ENCODE data around the gene FOXB2.
"Not testable (repeated sequence)": the region's sequence is repeated elsewhere in the genome, so short reads cannot be mapped to it uniquely, and the experiment has no call there.

The FOXB2 gene

GRCh38 chr9:77019236-77019925 is at the start of gene FOXB2:
Gene FOXB2, plus strand, starts transcription at chr9:77019655. Its CDS starts 0 bp downstream, at chr9:77019655.
- DNase-seq, result no peak

GRCh38 chr9:76969716-76970115 is 49.7 kb upstream of the FOXB2 start:
- DNase-seq, result no peak

GRCh38 chr9:76978831-76979230 is 40.6 kb upstream of the FOXB2 start:
- DNase-seq, result not testable (repeated sequence)

GRCh38 chr9:76980566-76980965 is 38.9 kb upstream of the FOXB2 start:
- no peak for DNase-seq

GRCh38 chr9:76984486-76984885 is 35.0 kb upstream of the FOXB2 start:
- DNase-seq, result no peak

- no peak for DNase-seq
Measured at GRCh38 chr9:76985581-76985980, 33.9 kb upstream of the FOXB2 start.

- DNase-seq, result no peak
Measured at GRCh38 chr9:76987594-76988200, 31.8 kb upstream of the FOXB2 start.

- no peak for DNase-seq
Measured at GRCh38 chr9:76988941-76989340, 30.5 kb upstream of the FOXB2 start.

- DNase-seq, result no peak
Measured at GRCh38 chr9:76989501-76989900, 30.0 kb upstream of the FOXB2 start.

- no peak for DNase-seq
Measured at GRCh38 chr9:76996700-76997099, 22.8 kb upstream of the FOXB2 start.

- no peak for DNase-seq
Measured at GRCh38 chr9:76999261-76999660, 20.2 kb upstream of the FOXB2 start.

- no peak for DNase-seq
Measured at GRCh38 chr9:77000330-77000729, 19.1 kb upstream of the FOXB2 start.

GRCh38 chr9:77003366-77003765 is 16.1 kb upstream of the FOXB2 start:
- DNase-seq, result no peak

- DNase-seq, result no peak
Measured at GRCh38 chr9:77005216-77005615, 14.2 kb upstream of the FOXB2 start.

- DNase-seq, result no peak
Measured at GRCh38 chr9:77010527-77010926, 8.9 kb upstream of the FOXB2 start.

- peak; percentile 61 for DNase-seq
Measured at GRCh38 chr9:77011973-77012821, 7.3 kb upstream of the FOXB2 start.

GRCh38 chr9:77013206-77013931 is 6.1 kb upstream of the FOXB2 start:
- no peak for DNase-seq

- DNase-seq, result no peak
Measured at GRCh38 chr9:77013932-77014596, 5.4 kb upstream of the FOXB2 start.

GRCh38 chr9:77014597-77015263 is 4.7 kb upstream of the FOXB2 start:
- no peak for DNase-seq

- no peak for DNase-seq
Measured at GRCh38 chr9:77015327-77016048, 4.0 kb upstream of the FOXB2 start.

GRCh38 chr9:77016121-77016525 is 3.3 kb upstream of the FOXB2 start:
- no peak for DNase-seq
